NCI-H226 (cell line): ENCODE measurements around the gene ALOX15B.
"Not testable (repeated sequence)": the region's sequence is repeated elsewhere in the genome, so short reads cannot be mapped to it uniquely, and the experiment has no call there.

ENCODE experiments used
- DNase-seq: peaks from one replicate; pipeline ENCODE4 v3.0.0-alpha.2; 2015

Gene ALOX15B

GRCh38 chr17:8063761-8064534 is 25.1 kb downstream of the ALOX15B start:
- no peak for DNase-seq

GRCh38 chr17:8064561-8065019 is 25.7 kb downstream of the ALOX15B start:
- no peak for DNase-seq

- no peak for DNase-seq
Observed at GRCh38 chr17:8066841-8067775, 28.2 kb downstream of the ALOX15B start.

- DNase-seq = no peak
Observed at GRCh38 chr17:8067806-8068205, 28.9 kb downstream of the ALOX15B start.

GRCh38 chr17:8068736-8069586 is 30.1 kb downstream of the ALOX15B start:
- no peak for DNase-seq

GRCh38 chr17:8069587-8069860 is 30.7 kb downstream of the ALOX15B start:
- DNase-seq = no peak

GRCh38 chr17:8071496-8071895 is 32.6 kb downstream of the ALOX15B start:
- DNase-seq = no peak

GRCh38 chr17:8072341-8072728 is 33.5 kb downstream of the ALOX15B start:
- DNase-seq = no peak

GRCh38 chr17:8072729-8073461 is 34.0 kb downstream of the ALOX15B start:
- no peak for DNase-seq

GRCh38 chr17:8073627-8074484 is 35.0 kb downstream of the ALOX15B start:
- DNase-seq = peak; percentile 43

- no peak for DNase-seq
Observed at GRCh38 chr17:8074554-8074953, 35.7 kb downstream of the ALOX15B start.

GRCh38 chr17:8075081-8075480 is 36.2 kb downstream of the ALOX15B start:
- no peak for DNase-seq

GRCh38 chr17:8075574-8076342 is 36.9 kb downstream of the ALOX15B start:
- DNase-seq = no peak

GRCh38 chr17:8076502-8077266 is 37.8 kb downstream of the ALOX15B start:
- DNase-seq = no peak

- not testable (repeated sequence) for DNase-seq
Observed at GRCh38 chr17:8077939-8078338, 39.1 kb downstream of the ALOX15B start.

GRCh38 chr17:8079291-8080207 is 40.7 kb downstream of the ALOX15B start:
- DNase-seq = peak; percentile 31

- no peak for DNase-seq
Observed at GRCh38 chr17:8080208-8080798, 41.4 kb downstream of the ALOX15B start.

GRCh38 chr17:8080799-8081219 is 42.0 kb downstream of the ALOX15B start:
- peak; percentile 74 for DNase-seq
